Heart left ventricle (tissue), 16 donors: Measurements from ENCODE around the gene HOXD9. TPM values are rescaled to one million over a fixed set of nuclear protein-coding genes. Genes with fewer than 3 reads are reported as not detected.

ENCODE experiments used
- ATAC-seq, 4 donors: fragments of 200-7000 bp; cut with Tn5 transposase; one replicate each; pipeline ENCODE4 v1.9.1; 2020 to 2022; ENCODE audit warnings: moderate library complexity in 4 of 4, mild to moderate bottlenecking in 3 of 4, moderate number of reproducible peaks in 1 of 4
- DNase-seq, 5 donors: peaks; one replicate each; pipeline ENCODE4 v3.0.0-alpha.2; 2020
- H3K27ac ChIP-seq, 12 donors: fragments of 200-600 bp; sonication (generic) in 4 of 12; one replicate each; pipeline versions ENCODE4 v1.5.0 to v1.8.0; 2016 to 2022; ENCODE audit warnings: mild to moderate bottlenecking in 2 of 12
- H3K27me3 ChIP-seq, 9 donors: fragments of 200-600 bp; sonication (generic) in 2 of 9; one replicate each; pipeline versions ENCODE4 v1.5.1 to v1.8.0; 2016 to 2022; ENCODE audit warnings: mild to moderate bottlenecking in 3 of 9
- H3K36me3 ChIP-seq, 9 donors: fragments of 200-600 bp; sonication (generic) in 2 of 9; one replicate each; pipeline versions ENCODE4 v1.5.0 to v1.8.0; 2018 to 2022; ENCODE audit warnings: mild to moderate bottlenecking in 2 of 9
- H3K4me1 ChIP-seq, 12 donors: fragments of 200-600 bp; sonication (generic) in 4 of 12; one replicate each; pipeline versions ENCODE4 v1.5.0 to v1.8.0; 2016 to 2022; ENCODE audit warnings: mild to moderate bottlenecking in 3 of 12
- H3K4me3 ChIP-seq, 12 donors: fragments of 200-600 bp; sonication (generic) in 4 of 12; one replicate each; pipeline versions ENCODE4 v1.5.0 to v1.8.0; 2017 to 2022; ENCODE audit warnings: mild to moderate bottlenecking in 9 of 12, moderate library complexity in 4 of 12
- H3K9me3 ChIP-seq, 12 donors: fragments of 200-600 bp; sonication (generic) in 4 of 12; one replicate each; pipeline versions ENCODE4 v1.5.0 to v1.8.0; 2016 to 2022; ENCODE audit warnings: mild to moderate bottlenecking in 1 of 12
- POLR2A ChIP-seq, 2 donors: fragments of 450-650 bp; IDR thresholded peaks; one replicate each; pipeline ENCODE4 v1.6.1; 2017; ENCODE audit warnings: antibody characterized with exemption in 2 of 2, mild to moderate bottlenecking in 2 of 2, moderate library complexity in 2 of 2
- WGBS, 4 donors: extraction: QIAGEN DNeasy Blood & Tissue Kit in 2 of 4; methylation state at CpG; one replicate each; pipeline versions ENCODE4 v1.1.5 to v1.1.7; 2013 to 2018; 5-methylcytosine and 5-hydroxymethylcytosine counted together
- intact Hi-C, 10 donors: fragments of 100-400 bp; cut with DNase I; formaldehyde crosslinking; loops; one replicate each; pipeline versions ENCODE4 v1.11.1 to v1.14.2; 2022
- polyA plus RNA-seq, 2 donors: library from polyadenylated mRNA; stranded (reverse); fragments of 200-250 nt; gene quantifications; one replicate each; pipeline ENCODE4 v1.2.3, GENCODE V29; 2013
- total RNA-seq, 9 donors: library from RNA; depleted of rRNA in 2 of 9; stranded (reverse); fragments of >200 nt in 2 of 9; fragmentation: NEBNext Ultra II Directional in 3 of 9; extraction: Animal tissue kit (Norgen Biotek cat#: 25700) in 3 of 9; gene quantifications; one replicate each; pipeline versions ENCODE4 v1.1.0 to v1.2.4, GENCODE V29; 2016 to 2023
- TF ChIP-seq, protein P1 (sequence below), 12 donors: fragments of 200-600 bp; sonication (generic) in 4 of 12; IDR thresholded peaks; one replicate each; pipeline versions ENCODE4 v1.5.0 to v1.8.0; 2018 to 2022; ENCODE audit warnings: antibody characterized with exemption in 12 of 12, mild to moderate bottlenecking in 5 of 12
- donor health status: ischemic (EF 13 %, LVEDD 7.1; RV severe dilation, severe dysfunction).
- donor health status: healthy with polysubstance abuse.
- donor health status: DM: no; HTN: yes; CAD: no.
- donor health status: DM: no; HTN: no; CAD: no.
- donor health status: ischemic (EF 25% LVEDD 6.9; RV normal size, moderate dysfunction).
- donor health status: ischemic (EF 25% LVEDD 5.7; RV mildly dilated, moderate dysfunction).
- donor health status: healthy.
- donor health status: DM: yes; HTN: yes; CAD: no.
- donor health status: ischemic (EF 35%, LVEDD 5.7; RV mildly dilated, moderate dysfunction).
- donor health status: nonischemic (EF 11% LVEDD 7.7; RV severe dilation, severe dysfunction).
- donor health status: DM: yes; HTN: yes; CAD: no.
- donor health status: PGD.
- donor health status: ischemic (EF 29% LVEDD 5.4; RV normal size, mild dysfunction).
- donor health status: nonischemic (EF 23%, LVEDD 6.1; RV moderate dilation, normal function).

The HOXD9 gene
- total and polyA plus RNA-seq, 11 donors = 0.23 to 0.43 (median 0.40) TPM; not detected in 8

DNA sequence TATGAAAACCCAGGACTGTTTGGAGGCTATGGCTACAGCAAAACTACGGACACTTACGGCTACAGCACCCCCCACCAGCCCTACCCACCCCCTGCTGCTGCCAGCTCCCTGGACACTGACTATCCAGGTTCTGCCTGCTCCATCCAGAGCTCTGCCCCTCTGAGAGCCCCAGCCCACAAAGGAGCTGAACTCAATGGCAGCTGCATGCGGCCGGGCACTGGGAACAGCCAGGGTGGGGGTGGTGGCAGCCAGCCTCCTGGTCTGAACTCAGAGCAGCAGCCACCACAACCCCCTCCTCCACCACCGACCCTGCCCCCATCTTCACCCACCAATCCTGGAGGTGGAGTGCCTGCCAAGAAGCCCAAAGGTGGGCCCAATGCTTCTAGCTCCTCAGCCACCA is 46.7 kb downstream of the HOXD9 start:
- no peak for ATAC-seq
- no peak for DNase-seq
- Histone ChIP-seq H3K9me3 (no peaks in the 10 kb centered on the region), H3K36me3 (no peaks in the 10 kb centered on the region), H3K4me1 (peaks cover 0 to 20% (median 4%) of the 10 kb centered on the region in 12 donors), H3K4me3 (no peak overlapping the region), H3K27ac (no peak overlapping the region), H3K27me3 (peaks cover 53 to 100% (median 92%) of the 10 kb centered on the region in 9 donors)
- WGBS, 4 donors = 77 to 94% (median 83%) methylated on average over 3 to 5 of the region's 5 CpGs
- intact Hi-C loops = no loop called here
- TF ChIP-seq, protein P1, sequence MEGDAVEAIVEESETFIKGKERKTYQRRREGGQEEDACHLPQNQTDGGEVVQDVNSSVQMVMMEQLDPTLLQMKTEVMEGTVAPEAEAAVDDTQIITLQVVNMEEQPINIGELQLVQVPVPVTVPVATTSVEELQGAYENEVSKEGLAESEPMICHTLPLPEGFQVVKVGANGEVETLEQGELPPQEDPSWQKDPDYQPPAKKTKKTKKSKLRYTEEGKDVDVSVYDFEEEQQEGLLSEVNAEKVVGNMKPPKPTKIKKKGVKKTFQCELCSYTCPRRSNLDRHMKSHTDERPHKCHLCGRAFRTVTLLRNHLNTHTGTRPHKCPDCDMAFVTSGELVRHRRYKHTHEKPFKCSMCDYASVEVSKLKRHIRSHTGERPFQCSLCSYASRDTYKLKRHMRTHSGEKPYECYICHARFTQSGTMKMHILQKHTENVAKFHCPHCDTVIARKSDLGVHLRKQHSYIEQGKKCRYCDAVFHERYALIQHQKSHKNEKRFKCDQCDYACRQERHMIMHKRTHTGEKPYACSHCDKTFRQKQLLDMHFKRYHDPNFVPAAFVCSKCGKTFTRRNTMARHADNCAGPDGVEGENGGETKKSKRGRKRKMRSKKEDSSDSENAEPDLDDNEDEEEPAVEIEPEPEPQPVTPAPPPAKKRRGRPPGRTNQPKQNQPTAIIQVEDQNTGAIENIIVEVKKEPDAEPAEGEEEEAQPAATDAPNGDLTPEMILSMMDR (IDR thresholded peaks at IDR 0.05) = no peak

DNA sequence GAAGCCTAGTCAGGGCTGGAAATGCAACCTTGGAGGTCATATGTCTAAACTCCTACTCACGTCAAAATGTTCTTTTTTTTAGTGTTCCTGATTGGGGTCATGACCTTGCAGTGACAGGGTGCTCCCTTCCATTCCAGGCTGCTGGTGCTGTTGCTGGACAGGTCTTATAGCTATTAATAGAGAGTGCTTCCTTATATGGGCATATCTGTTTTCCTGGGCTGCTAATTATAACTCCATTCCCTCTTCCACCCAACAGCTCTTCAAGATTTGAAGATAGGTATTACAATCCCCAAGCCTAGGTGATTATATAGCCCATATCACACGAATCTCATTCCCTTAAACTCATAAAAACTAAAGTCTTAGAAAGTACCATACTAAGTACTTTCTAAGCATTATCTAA is 47.2 kb downstream of the HOXD9 start:
- TF ChIP-seq, protein P1 (IDR thresholded peaks at IDR 0.05) = no peak
- no peak for TF ChIP-seq POLR2A (IDR thresholded peaks at IDR 0.05)
- Histone ChIP-seq H3K4me3 (no peak overlapping the region), H3K27ac (no peak overlapping the region), H3K9me3 (no peaks in the 10 kb centered on the region), H3K36me3 (no peaks in the 10 kb centered on the region), H3K4me1 (peaks cover 0 to 24% (median 4%) of the 10 kb centered on the region in 12 donors), H3K27me3 (peaks cover 51 to 100% (median 92%) of the 10 kb centered on the region in 9 donors)
- 63 to 78% (median 74%) methylated on average over 2 of the region's 2 CpGs for WGBS, 4 donors
- DNase-seq = no peak
- intact Hi-C loops = loop anchor here in 1 of 10 donors (10.0 kb wide), 1 partner anchor 95 kb away; the partner anchor contains the start of gene MTX2
- no peak for ATAC-seq

DNA sequence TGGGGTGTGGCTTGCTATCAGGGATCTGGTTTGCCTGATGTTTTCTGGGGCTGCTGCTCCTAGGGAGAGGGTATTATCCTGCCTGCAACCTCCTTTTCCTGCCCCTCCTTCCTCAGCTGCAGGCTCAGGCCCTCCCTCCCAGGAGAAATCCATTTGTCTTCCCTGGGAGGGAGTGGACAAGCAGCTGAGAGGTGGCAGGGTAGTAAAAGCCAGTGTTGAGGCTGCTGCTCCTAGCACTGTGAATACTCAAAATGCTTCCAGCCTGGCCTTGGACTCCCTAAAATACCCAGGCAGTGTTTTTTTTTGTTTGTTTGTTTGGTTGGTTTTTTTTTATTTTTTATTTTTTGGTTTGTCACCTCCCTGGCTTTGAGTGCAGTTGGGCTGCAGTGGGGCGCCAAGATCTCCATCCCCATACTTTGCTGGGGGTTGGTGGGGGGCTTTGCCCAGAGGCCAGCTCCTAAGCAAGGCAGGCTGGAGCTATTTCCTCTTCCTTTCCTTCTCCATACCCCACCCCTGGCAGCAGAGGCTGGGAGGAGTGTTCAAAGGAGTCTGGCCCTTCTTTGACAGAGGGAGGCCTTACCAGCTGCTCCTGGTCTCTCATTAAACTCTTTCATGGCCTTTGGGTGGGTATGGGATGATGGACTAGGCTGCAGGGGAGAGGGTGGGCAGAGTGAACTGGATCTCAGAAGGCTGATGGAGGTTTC is 48.2 kb downstream of the HOXD9 start:
- WGBS, 4 donors = 87 to 95% (median 88%) methylated on average over 1 of the region's 1 CpG
- H3K4me3 ChIP-seq = no peak overlapping the region
- H3K4me1 ChIP-seq = peaks cover 0 to 22% (median 0%) of the 10 kb centered on the region in 12 donors
- no peak for TF ChIP-seq POLR2A (IDR thresholded peaks at IDR 0.05)
- TF ChIP-seq, protein P1 (IDR thresholded peaks at IDR 0.05) = no peak
- no peaks in the 10 kb centered on the region for H3K36me3 ChIP-seq
- DNase-seq (no peak), ATAC-seq (no peak)
- intact Hi-C loops = loop anchor here in 1 of 10 donors (10.0 kb wide), 1 partner anchor 94 kb away; the partner anchor contains the start of gene MTX2
- H3K27me3 ChIP-seq = peaks cover 48 to 100% (median 91%) of the 10 kb centered on the region in 9 donors
- peak overlapping the region in 1 of 12 donors; percentile 76 for H3K27ac ChIP-seq
- H3K9me3 ChIP-seq = no peaks in the 10 kb centered on the region

DNA sequence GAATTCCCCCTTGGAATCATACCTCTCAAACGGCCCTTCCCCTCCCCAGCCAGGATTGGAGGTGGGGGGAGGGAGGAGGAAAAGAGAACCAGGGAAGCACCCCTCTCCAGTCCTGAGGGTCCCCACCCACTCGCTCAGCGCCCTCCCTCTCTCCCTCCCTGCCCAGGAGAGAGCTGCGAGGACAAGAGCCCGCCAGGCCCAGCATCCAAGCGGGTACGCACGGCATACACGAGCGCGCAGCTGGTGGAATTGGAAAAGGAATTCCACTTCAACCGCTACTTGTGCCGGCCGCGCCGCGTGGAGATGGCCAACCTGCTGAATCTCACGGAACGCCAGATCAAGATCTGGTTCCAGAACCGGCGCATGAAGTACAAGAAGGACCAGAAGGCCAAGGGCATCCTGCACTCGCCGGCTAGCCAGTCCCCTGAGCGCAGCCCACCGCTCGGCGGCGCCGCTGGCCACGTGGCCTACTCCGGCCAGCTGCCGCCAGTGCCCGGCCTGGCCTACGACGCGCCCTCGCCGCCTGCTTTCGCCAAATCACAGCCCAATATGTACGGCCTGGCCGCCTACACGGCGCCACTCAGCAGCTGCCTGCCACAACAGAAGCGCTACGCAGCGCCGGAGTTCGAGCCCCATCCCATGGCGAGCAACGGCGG is 49.0 kb downstream of the HOXD9 start:
- intact Hi-C loops = loop anchor here in 1 of 10 donors (10.0 kb wide), 1 partner anchor 93 kb away; the partner anchor contains the start of gene MTX2
- Histone ChIP-seq H3K27ac (peak overlapping the region in 2 of 12 donors; percentile 49 to 76), H3K4me3 (peak overlapping the region in 1 of 12 donors; percentile 7), H3K9me3 (no peaks in the 10 kb centered on the region), H3K36me3 (no peaks in the 10 kb centered on the region), H3K27me3 (peaks cover 48 to 100% (median 94%) of the 10 kb centered on the region in 9 donors), H3K4me1 (peaks cover 0 to 22% (median 0%) of the 10 kb centered on the region in 12 donors)
- WGBS, 4 donors = 7 to 33% (median 18%) methylated on average over 31 to 51 of the region's 51 CpGs
- TF ChIP-seq, protein P1 (IDR thresholded peaks at IDR 0.05) = no peak
- no peak for TF ChIP-seq POLR2A (IDR thresholded peaks at IDR 0.05)
- ATAC-seq = no peak
- no peak for DNase-seq
